ENCODE results near the gene ELOA2.
"Not testable (repeated sequence)": the region's sequence is repeated elsewhere in the genome, so short reads cannot be mapped to it uniquely, and the experiment has no call there.

ELOA2 gene, protein sequence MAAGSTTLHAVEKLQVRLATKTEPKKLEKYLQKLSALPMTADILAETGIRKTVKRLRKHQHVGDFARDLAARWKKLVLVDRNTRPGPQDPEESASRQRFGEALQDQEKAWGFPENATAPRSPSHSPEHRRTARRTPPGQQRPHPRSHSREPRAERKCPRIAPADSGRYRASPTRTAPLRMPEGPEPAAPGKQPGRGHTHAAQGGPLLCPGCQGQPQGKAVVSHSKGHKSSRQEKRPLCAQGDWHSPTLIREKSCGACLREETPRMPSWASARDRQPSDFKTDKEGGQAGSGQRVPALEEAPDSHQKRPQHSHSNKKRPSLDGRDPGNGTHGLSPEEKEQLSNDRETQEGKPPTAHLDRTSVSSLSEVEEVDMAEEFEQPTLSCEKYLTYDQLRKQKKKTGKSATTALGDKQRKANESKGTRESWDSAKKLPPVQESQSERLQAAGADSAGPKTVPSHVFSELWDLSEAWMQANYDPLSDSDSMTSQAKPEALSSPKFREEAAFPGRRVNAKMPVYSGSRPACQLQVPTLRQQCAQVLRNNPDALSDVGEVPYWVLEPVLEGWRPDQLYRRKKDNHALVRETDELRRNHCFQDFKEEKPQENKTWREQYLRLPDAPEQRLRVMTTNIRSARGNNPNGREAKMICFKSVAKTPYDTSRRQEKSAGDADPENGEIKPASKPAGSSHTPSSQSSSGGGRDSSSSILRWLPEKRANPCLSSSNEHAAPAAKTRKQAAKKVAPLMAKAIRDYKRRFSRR

DNA sequence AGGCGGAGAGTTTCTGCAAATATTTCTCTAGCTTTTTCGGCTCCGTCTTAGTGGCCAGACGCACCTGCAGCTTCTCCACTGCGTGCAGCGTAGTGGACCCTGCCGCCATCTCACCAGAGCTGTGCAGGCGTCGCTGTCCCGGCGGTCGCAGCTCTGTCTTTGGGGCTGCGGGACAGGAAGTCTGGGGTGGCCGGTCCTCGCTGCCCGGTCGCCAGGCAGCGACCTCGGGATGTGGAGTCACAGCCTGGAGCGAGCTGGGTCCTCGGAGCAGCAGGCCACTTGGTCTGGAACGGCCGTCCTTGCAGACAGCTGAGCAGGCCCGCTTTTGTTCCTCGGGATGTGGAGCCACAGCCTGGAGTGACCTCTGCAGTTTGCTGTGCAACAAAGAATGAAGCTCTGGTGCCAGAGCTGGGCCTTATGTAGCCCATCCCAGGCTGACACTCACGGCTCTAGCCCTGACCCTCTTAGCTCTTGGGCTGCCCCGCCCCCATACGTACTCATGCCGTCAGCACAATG is at the start of gene ELOA2:
ELOA2 (minus strand) TSS at position 466 of the 516 bp plus-strand sequence; CDS start at position 109, 357 bp downstream.
- no peak for DNase-seq

DNA sequence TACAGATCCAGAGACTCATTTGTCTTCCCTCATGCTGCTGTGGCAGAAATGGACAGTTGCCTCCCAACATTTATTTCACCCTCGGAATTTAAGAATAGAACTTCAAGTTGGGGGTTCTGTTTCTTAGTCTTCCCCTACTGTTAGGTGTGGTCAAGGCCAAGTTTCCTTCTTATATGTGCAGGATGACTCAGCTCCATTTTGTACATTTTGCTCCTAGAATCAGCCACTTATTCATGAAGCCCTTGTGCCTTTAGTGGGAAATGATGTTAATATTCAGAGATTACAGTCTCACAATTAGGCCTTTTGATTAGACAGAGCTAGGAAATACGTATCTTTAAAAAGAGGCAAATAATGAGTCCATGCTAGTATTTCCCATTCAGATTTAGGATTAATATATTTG is 46.2 kb upstream of the ELOA2 start:
- no peak for DNase-seq

DNA sequence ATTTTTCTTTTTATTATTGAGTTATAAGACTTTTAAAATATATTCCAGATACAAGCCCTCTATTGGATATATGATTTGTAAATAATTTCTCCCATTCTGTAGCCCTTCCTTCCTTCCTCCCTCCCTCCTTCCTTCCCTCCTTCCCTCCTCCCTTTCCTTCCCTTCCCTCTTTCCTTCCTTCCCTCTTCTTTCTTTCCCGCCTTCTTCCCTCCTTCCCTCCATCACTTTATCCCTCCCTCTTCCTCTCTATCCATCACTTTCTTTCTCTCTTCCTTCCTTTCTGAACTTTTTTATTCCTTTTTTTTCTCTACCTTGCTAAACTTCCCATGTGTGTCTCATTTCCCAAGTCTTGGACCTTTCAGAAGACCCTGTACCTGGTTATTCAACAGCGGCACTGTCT is 45.5 kb upstream of the ELOA2 start:
- DNase-seq = no peak

DNA sequence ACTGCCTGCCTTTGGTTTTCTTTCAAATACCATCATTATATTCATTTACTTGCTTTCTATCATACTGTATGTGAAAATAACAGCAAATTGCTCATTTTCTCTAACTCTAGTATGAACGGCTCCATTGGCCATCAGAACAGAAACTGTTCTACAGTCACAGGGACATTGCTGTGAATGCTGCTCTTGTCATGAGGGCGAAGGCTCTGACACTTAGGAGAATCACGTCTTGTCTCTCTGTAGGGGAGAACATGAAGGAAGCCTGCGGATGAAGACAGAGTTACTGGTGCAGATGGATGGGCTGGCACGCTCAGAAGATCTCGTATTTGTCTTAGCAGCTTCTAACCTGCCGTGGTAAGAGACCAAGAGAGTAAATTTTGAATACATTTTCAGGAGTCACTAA is 41.7 kb upstream of the ELOA2 start:
- DNase-seq = no peak

DNA sequence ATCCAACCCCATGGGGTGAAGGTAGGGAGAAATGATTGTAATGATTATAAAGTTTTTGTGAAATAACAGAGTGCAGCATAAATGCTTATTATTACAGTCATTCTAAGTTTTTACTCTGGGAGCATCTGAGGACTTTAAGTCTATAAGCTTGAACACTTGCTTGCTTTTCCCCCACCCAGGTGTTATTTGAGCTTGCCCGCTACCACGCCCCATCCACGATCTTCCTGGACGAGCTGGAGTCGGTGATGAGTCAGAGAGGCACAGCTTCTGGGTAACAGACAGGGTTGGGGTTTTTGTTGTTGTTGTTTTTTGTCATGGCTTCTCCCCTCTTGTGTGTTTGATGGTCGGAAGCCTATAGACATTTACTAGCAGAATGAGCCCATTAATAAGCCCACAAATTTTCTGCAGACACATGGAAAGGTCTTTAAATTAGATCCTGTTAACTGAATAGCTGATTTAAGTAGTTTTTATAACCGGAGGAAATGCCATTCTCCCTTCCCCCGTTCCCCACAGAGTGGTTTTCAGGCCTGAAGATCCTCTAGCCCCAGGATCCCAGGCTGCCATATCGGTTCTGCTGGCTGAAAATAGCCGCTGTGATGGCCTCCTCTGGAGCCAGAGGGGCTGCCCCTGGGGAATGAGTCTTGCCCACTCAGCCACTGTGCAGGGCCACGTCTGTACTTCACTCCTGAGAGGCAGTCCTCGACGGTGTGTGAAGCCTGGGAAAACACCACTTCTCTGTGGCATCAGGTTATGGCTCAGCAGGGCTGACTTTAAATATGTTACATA is 39.9 kb upstream of the ELOA2 start:
- peak; percentile 30 for DNase-seq

DNA sequence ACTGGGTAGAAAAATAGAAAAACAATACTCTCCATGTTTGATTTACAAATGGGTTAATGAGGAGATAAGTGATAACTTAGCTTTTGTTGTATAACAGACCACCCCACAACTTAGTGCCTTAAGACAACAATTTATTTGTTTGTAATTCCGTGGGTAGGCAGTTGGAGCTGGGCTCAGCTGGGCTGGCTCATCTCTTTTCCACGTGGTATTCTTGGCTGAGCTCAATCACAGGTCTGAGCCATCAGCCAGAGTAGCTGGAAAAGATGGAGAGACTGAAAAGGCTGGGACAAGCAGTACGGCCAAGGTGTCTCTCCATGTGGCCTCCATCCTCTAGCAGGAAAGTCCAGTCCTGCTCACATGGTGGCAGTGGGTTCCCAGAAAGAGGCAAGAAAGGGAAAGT is 32.2 kb upstream of the ELOA2 start:
- no peak for DNase-seq

DNA sequence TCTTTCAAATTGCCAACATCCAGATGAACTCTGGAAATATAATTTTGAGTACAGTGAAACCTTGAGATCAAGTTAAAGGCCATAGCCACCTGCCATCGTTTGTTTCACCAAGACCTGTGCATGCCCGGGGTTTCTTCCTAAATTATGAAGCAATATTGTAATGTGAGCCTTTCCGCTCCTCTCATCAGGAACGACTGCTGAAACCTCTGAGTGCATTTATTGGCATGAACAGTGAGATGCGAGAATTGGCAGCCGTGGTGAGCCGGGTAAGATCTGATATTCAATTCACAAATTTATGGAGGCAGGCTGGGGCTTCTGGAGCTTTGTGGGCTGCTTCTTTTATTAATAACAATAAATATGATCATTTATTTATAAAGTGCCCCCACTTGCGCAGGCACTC is 27.7 kb upstream of the ELOA2 start:
- no peak for DNase-seq

DNA sequence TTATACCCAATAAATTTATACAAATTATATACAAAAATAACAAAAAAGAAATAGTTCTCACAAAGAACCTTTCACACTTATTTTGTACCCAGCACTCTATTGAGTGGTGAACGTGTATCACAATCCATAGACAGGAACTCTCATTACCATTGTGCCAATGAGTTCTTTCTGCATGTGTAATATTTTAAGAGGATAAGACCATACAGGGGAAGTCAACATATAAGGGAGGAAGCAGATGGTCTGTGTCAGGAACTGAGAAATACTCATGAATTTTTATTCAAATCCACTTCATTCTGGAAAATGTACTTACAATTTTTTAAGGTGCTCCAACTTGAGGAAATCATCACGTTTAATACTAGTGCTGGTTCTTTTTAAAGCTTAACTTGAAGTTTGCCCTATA is 27.1 kb upstream of the ELOA2 start:
- DNase-seq = no peak

DNA sequence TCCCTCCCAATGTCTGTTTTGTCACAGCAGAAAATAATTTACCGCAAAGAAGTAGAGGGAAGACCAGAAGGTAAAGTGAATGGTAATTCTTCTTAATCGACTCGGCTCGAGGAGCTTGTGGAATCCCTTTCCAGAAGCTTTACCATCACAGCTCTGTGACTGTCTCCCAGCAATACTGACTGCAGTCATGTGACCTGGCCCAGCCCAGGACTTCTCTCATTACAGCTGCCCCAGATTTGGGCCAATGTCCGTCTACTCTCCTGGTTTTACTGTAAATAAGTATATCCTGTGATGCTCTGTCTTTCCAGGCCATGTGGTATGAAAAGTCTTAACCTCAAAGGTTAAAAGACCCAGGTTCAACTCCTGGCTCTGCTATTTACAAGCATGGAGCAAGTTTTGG is 18.9 kb upstream of the ELOA2 start:
- no peak for DNase-seq

DNA sequence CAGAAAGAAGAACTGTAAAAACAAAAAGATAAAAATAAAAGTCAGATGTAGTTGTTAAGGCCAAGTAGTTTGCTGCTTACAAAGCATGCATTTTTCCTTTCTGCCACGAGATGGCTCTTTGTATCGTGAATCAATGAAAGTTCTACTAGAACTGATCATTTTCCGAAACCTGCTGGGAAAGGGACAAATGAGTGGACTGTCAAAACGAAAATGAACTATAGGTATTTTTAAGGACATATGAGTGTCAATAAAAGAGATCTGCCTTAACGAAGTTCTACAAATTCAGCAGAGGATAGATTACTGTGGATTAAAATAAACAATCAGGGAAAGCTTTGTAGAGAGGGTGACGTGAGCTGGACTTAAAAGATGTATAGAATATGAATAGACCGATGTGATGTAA is 15.0 kb upstream of the ELOA2 start:
- DNase-seq = peak; percentile 42

DNA sequence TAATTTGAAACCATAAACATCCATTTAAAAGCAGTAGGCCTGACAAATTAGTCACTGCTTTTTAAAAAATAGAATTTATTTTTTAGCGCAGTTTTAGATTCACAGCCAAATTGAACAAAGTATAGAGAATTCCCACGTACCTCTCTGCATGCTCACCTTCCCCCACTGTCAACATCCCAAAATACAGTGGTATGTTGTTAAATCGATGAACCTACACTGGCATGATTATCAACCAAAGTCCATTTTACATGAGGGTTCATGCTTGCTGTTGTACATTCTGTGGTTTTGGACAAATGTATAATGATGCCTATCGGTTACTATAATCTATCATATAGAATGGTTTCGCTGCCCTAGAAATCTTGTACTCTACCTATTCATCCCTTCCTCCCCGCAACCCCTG is 5.6 kb upstream of the ELOA2 start:
- DNase-seq = no peak

DNA sequence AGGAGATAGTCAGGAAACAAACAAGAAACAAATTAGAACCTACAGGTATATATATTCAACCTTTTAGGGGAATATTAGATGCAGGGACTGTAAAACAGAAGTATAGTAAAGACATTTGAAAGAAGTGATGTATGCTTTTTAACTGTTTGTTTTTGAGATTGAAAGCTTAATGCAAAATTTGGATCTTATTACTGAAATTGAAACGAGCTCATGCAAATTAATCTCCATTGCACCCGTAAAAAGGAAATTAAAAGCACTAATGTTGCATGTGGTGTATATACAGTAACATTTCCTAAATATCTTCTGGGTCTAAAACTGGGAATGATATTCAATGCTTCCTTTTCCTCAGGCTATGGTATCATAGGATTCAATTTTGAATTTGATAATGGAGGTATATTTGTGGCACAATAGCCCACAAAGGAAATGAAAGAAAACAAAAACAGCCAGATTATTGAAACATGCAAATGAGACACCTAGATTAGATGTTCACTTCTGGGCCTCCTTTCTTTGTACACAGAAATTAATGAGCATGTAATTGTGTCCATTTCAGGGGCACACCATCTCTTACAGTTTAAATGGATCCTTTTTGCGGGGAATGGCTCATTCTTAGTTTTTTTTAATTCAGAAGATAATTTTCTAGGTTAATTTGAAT is 1.6 kb upstream of the ELOA2 start:
- no peak for DNase-seq

DNA sequence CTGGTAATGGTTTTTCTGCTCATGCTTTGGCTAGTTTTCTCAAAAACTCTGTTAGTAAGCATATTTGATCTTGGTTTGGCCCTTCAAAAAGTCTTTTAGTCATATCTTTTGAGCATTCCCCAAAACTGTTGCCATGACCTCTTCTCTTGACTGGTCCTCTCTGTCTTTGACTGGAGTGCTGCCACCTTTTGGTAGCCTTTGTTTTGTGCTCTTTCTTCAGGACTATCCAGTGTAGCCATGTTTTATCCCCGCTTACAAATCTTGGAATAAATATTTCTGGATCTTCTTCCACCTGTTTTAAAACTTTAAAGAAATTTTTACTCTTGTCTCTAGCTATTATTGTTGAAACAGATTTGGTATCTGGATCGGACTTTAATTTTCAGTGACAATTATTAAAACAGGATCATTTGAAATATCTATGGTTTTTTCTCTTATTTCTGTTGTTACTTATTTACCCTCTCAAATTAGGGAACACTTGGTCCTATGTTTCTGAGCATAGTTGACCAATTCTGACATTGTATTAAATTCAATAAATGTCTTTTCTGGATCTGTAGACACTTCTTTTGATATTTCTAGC is 965 bp upstream of the ELOA2 start:
- peak; percentile 38 for DNase-seq

DNA sequence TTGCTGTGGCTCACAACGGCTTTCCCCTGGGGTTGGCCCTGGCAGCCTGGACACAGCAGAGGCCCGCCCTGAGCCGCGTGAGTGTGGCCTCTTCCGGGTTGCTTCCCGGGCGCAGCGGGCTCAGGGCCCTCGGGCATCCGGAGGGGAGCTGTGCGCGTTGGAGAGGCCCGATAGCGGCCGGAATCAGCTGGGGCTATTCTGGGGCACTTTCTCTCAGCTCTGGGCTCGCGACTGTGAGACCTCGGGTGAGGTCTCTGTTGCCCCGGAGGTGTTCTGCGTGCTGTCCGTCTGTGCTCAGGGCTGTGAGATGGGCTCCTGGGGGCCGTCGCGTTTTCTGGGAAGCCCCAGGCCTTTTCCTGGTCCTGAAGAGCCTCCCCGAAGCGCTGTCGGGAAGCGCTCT is 830 bp downstream of the ELOA2 start:
- not testable (repeated sequence) for DNase-seq

DNA sequence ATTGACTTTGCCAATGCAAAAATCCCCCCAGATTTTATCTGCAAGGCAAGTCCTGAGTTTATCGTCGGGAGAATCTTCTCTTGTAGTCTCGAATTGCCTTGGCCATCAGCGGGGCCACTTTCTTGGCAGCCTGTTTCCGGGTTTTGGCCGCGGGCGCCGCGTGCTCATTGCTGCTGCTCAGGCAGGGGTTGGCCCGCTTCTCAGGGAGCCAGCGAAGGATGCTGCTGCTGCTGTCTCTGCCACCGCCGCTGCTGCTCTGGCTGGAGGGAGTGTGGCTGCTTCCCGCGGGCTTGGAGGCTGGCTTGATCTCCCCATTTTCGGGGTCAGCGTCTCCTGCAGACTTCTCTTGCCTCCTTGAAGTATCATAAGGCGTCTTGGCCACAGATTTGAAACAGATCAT is 2.5 kb downstream of the ELOA2 start:
- no peak for DNase-seq

DNA sequence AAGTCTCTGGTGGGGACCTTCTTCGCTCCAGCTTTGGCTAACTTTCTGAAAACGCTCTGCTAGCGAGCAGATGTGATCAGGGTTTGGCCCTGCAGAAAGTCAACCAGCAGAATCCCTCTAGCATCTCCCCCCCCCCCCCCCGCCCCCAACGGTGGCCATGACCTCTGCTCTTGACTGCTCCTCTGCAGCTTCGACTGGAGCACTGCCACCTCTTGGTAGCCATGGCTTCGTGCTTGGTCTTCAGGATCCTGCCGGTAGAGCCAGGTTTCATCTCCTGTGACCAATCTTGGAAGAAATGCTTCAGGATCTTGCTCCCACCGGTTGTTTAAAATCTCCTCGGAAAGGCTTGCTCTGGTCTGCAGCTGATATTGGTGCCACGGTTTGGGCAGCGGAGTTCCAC is 4.5 kb downstream of the ELOA2 start:
- not testable (repeated sequence) for DNase-seq

DNA sequence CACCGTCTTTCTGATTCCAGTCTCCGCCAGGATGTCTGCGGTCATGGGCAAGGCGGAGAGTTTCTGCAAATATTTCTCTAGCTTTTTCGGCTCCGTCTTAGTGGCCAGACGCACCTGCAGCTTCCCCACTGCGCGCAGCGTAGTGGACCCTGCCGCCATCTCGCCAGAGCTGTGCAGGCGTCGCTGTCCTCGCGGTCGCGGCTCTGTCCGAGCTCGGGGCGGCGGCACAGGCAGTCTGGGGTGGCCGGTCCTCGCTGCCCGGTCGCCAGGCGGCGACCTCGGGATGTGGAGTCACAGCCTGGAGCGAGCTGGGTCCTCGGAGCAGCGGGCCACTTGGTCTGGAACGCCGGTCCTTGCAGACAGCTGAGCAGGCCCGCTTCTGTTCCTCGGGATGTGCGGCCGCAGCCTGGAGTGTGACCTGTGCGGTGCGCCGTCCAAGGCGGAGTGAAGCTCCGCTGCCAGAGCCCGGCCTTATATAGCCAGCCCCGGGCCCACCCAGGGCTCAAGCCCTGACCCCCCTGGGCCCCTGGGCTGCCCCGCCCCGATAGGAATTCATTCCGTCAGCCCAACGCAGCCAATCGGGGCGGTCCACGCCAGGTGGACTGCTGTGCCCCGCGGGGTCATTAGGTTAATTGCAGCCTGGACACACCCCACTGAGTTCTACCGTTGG is 5.6 kb downstream of the ELOA2 start:
- not testable (repeated sequence) for DNase-seq

DNA sequence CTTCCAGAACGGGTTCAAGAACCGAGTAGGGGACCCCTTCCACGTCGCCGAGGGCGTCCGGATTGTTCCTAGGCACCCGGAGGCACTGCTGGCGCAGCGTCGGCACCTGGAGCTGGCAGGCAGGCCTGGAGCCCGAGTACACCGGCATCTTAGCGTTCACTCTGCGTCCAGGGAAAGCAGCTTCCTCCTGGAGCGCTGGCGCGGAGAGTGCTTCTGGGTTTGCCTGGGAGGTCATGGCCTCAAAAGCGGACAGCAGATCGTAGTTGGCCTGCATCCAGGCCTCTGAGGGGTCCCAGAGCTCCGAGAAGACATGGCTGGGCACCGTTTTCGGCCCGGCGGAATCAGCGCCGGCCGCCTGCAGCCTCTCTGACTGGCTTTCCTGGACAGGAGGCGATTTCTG is 6.7 kb downstream of the ELOA2 start:
- not testable (repeated sequence) for DNase-seq

DNA sequence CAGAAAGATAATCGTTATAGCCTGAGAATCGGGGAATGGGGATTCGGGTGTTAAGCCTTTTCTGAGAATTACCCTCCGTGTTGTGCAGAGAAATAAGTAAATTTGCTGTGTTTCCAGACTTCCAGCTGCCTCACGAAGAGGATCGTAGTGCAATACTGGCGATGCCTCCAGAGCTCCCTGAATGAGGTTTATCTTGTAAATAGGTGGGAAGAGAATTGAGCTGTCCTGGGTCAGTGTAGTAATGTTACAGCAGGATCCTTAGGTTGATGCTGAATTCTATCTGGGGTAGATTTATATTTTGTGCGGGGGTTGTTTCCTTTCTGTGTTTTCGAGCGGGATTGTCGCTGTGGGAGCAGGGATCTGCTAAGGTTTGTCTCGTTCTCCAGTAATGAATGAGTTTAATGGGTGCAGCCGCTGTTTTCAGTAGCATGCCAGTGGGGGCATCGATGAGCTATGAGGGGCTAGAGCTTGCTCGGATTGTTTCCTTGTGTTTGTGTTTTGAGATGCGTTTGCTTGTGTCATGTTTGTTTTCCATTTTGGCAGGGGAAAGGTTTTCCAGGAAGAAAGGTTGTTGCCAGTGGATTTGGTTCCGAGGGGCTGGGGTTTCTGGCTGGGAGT is 9.8 kb downstream of the ELOA2 start:
- DNase-seq = not testable (repeated sequence)

DNA sequence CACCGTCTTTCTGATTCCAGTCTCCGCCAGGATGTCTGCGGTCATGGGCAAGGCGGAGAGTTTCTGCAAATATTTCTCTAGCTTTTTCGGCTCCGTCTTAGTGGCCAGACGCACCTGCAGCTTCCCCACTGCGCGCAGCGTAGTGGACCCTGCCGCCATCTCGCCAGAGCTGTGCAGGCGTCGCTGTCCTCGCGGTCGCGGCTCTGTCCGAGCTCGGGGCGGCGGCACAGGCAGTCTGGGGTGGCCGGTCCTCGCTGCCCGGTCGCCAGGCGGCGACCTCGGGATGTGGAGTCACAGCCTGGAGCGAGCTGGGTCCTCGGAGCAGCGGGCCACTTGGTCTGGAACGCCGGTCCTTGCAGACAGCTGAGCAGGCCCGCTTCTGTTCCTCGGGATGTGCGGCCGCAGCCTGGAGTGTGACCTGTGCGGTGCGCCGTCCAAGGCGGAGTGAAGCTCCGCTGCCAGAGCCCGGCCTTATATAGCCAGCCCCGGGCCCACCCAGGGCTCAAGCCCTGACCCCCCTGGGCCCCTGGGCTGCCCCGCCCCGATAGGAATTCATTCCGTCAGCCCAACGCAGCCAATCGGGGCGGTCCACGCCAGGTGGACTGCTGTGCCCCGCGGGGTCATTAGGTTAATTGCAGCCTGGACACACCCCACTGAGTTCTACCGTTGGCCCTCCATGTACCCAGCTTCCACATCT is 11.5 kb downstream of the ELOA2 start:
- not testable (repeated sequence) for DNase-seq

DNA sequence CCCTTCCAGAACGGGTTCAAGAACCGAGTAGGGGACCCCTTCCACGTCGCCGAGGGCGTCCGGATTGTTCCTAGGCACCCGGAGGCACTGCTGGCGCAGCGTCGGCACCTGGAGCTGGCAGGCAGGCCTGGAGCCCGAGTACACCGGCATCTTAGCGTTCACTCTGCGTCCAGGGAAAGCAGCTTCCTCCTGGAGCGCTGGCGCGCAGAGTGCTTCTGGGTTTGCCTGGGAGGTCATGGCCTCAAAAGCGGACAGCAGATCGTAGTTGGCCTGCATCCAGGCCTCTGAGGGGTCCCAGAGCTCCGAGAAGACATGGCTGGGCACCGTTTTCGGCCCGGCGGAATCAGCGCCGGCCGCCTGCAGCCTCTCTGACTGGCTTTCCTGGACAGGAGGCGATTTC is 12.6 kb downstream of the ELOA2 start:
- DNase-seq = not testable (repeated sequence)

Data from EL (cell line).